Upper lobe of left lung (tissue), 4 donors: ENCODE measurements around the gene NR2C2AP.

Experiments used
- POLR2A ChIP-seq, 4 donors: fragments of 450-650 bp; IDR thresholded peaks; one replicate each; pipeline ENCODE4 v1.5.1; 2016 to 2017; ENCODE audit warnings: antibody characterized with exemption in 4 of 4, mild to moderate bottlenecking in 2 of 4
- TF ChIP-seq, protein P1 (sequence below), 6 experiments: fragments of 450-650 bp in 4 of 6; fragments of 200-600 bp in 2 of 6; sonication (generic) in 2 of 6; IDR thresholded peaks; one replicate each; pipeline ENCODE4 v1.5.1; 2016 to 2019; ENCODE audit warnings: antibody characterized with exemption in 6 of 6

DNA sequence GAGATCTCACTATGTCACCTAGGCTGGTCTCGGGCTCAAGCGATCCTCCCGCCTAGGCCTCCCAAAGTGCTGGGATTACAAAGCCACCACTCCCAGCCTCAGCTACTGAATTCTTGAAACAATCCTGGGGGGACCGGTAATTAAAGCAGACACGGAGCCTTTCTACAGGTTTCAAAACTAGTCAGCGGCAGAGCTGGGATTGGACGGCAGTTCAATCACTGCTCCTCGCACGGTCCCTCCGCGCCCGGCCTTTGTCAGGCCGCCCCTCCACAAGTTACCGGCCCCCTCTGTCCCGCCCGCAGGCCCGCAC, 11.5 kb downstream of the NR2C2AP start:
- TF ChIP-seq, protein P1, sequence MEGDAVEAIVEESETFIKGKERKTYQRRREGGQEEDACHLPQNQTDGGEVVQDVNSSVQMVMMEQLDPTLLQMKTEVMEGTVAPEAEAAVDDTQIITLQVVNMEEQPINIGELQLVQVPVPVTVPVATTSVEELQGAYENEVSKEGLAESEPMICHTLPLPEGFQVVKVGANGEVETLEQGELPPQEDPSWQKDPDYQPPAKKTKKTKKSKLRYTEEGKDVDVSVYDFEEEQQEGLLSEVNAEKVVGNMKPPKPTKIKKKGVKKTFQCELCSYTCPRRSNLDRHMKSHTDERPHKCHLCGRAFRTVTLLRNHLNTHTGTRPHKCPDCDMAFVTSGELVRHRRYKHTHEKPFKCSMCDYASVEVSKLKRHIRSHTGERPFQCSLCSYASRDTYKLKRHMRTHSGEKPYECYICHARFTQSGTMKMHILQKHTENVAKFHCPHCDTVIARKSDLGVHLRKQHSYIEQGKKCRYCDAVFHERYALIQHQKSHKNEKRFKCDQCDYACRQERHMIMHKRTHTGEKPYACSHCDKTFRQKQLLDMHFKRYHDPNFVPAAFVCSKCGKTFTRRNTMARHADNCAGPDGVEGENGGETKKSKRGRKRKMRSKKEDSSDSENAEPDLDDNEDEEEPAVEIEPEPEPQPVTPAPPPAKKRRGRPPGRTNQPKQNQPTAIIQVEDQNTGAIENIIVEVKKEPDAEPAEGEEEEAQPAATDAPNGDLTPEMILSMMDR (IDR thresholded peaks at IDR 0.05): no peak
- no peak for TF ChIP-seq POLR2A (IDR thresholded peaks at IDR 0.05)
